SK-N-SH (cell line): ENCODE data around the gene PLPPR2. TPM values are rescaled to one million over a fixed set of nuclear protein-coding genes. Genes with fewer than 3 reads are reported as not detected.

ENCODE experiments used
- CTCF ChIA-PET: fragments of 300-600, 350-600 bp; formaldehyde crosslinking; extraction: SDS; loops from one replicate; lab custom pipeline; 2021; lab: Yijun Ruan, JAX
- POLR2A ChIA-PET: fragments of 350-600 bp; sonication (Branson Sonifier 250); formaldehyde crosslinking; extraction: SDS; loops from one replicate; lab custom pipeline; 2020; ENCODE audit warnings: antibody characterized with exemption, inconsistent platforms; lab: Yijun Ruan, JAX
- DNase-seq: peaks from one replicate; pipeline ENCODE4 v3.0.0; 2012
- H2AFZ ChIP-seq: fragments of 200-600 bp; sonication (generic); 2 replicates; pipeline ENCODE4 v1.8.1; 2016; ENCODE audit warnings: antibody characterized with exemption, mild to moderate bottlenecking, low read depth
- H3F3A ChIP-seq: fragments of 200-600 bp; sonication (generic); replicated peaks from 2 replicates; pipeline ENCODE3; 2016; ENCODE audit warnings: antibody characterized with exemption, mild to moderate bottlenecking; ENCODE audit not compliant: insufficient read depth
- H3K27ac ChIP-seq, 2 experiments: fragments of 200-500 bp in 1 of 2; fragments of 200-600 bp in 1 of 2; sonication (Bioruptor generic) in 1 of 2; sonication (generic), shearing (Covaris generic) in 1 of 2; 2 replicates each; pipeline versions ENCODE4 v1.5.1 to v1.6.1; 2014 to 2016; ENCODE audit warnings: low read depth in 2 of 2, inconsistent platforms in 1 of 2, low read length in 1 of 2, mild to moderate bottlenecking in 1 of 2, mixed read lengths in 1 of 2
- H3K27me3 ChIP-seq: fragments of 200-600 bp; sonication (generic), shearing (Covaris generic); 2 replicates; pipeline ENCODE4 v1.6.1; 2016; ENCODE audit warnings: mixed run types; ENCODE audit not compliant: insufficient read depth
- H3K36me3 ChIP-seq, 2 experiments: fragments of 200-500 bp in 1 of 2; fragments of 200-600 bp in 1 of 2; sonication (Bioruptor generic) in 1 of 2; sonication (generic) in 1 of 2; replicated peaks in 1 of 2; 2 replicates each; pipeline versions ENCODE3 to v1.5.1; 2014 to 2016; ENCODE audit warnings: low read length in 1 of 2, mild to moderate bottlenecking in 1 of 2; ENCODE audit not compliant: insufficient read depth in 2 of 2, control insufficient read depth in 1 of 2
- H3K4me1 ChIP-seq, 2 experiments: fragments of 200-500 bp in 1 of 2; fragments of 200-600 bp in 1 of 2; sonication (Bioruptor generic) in 1 of 2; sonication (generic), shearing (Covaris generic) in 1 of 2; 2 replicates each; pipeline versions ENCODE4 v1.5.1 to v1.6.1; 2014 to 2016; ENCODE audit warnings: low read depth in 1 of 2, low read length in 1 of 2, mixed run types in 1 of 2; ENCODE audit not compliant: insufficient read depth in 2 of 2, control insufficient read depth in 1 of 2
- H3K4me2 ChIP-seq: fragments of 200-600 bp; sonication (generic), shearing (Covaris generic); 2 replicates; pipeline ENCODE4 v1.6.1; 2017; ENCODE audit warnings: mixed run types
- H3K4me3 ChIP-seq, 2 experiments: fragments of 200-500 bp in 1 of 2; fragments of 200-600 bp in 1 of 2; sonication (Bioruptor generic) in 1 of 2; sonication (generic), shearing (Covaris generic) in 1 of 2; 2 replicates each; pipeline versions ENCODE4 v1.5.1 to v1.8.1; 2014 to 2016; ENCODE audit warnings: low read depth in 2 of 2, inconsistent platforms in 1 of 2, low read length in 1 of 2, mild to moderate bottlenecking in 1 of 2, mixed read lengths in 1 of 2, moderate library complexity in 1 of 2
- H3K79me2 ChIP-seq: fragments of 200-600 bp; sonication (generic); 2 replicates; pipeline ENCODE4 v1.8.1; 2017; ENCODE audit warnings: mild to moderate bottlenecking; ENCODE audit not compliant: insufficient read depth
- H3K9ac ChIP-seq: fragments of 200-600 bp; sonication (generic); 2 replicates; pipeline ENCODE4 v1.6.1; 2017; ENCODE audit warnings: mixed run types
- H3K9me2 ChIP-seq: fragments of 200-600 bp; sonication (generic); 2 replicates; pipeline ENCODE4 v1.6.1; 2017; ENCODE audit warnings: mixed run types
- H3K9me3 ChIP-seq: fragments of 200-600 bp; sonication (generic); 2 replicates; pipeline ENCODE4 v1.6.1; 2017; ENCODE audit warnings: mixed run types, mild to moderate bottlenecking, moderate library complexity
- H4K20me1 ChIP-seq: fragments of 200-600 bp; sonication (generic); 2 replicates; pipeline ENCODE4 v1.6.1; 2017; ENCODE audit warnings: mild to moderate bottlenecking, mixed run types; ENCODE audit not compliant: insufficient read depth
- CHD2 ChIP-seq: fragments of 150-350 bp; IDR thresholded peaks from 2 replicates; pipeline ENCODE4 v1.6.1; 2018; ENCODE audit warnings: low read length; ENCODE audit not compliant: partially characterized antibody
- FOXJ3 ChIP-seq: sonication (generic); formaldehyde crosslinking; IDR thresholded peaks from 2 replicates; pipeline ENCODE4 v1.5.1; 2020; ENCODE audit warnings: mild to moderate bottlenecking, missing genetic modification reagents
- FOXM1 ChIP-seq: IDR thresholded peaks from 2 replicates; pipeline ENCODE4 v1.4.0; 2012; ENCODE audit warnings: low read depth, mild to moderate bottlenecking
- GATA2 ChIP-seq: sonication (generic); formaldehyde crosslinking; IDR thresholded peaks from 2 replicates; pipeline ENCODE4 v1.5.0; 2020; ENCODE audit warnings: mild to moderate bottlenecking, missing genetic modification reagents
- JUND ChIP-seq: IDR thresholded peaks from 2 replicates; pipeline ENCODE4 v1.4.0; 2012
- POLR2AphosphoS5 ChIP-seq: IDR thresholded peaks from 2 replicates; pipeline ENCODE4 v1.6.1; 2012; ENCODE audit warnings: low read depth, low read length
- RCOR1 ChIP-seq: fragments of 150-350 bp; IDR thresholded peaks from 2 replicates; pipeline ENCODE4 v1.6.1; 2017; ENCODE audit warnings: antibody characterized with exemption, low read length
- RFX5 ChIP-seq: IDR thresholded peaks from 2 replicates; pipeline ENCODE4 v1.6.1; 2012; ENCODE audit warnings: mild to moderate bottlenecking, improper control_type of control experiment, low read length
- SMC3 ChIP-seq: IDR thresholded peaks from 2 replicates; pipeline ENCODE4 v1.6.1; 2012; ENCODE audit warnings: low read depth, low read length, improper control_type of control experiment
- TAF1 ChIP-seq: IDR thresholded peaks from 2 replicates; pipeline ENCODE4 v1.6.1; 2012; ENCODE audit warnings: low read depth, mild to moderate bottlenecking, low read length, moderate library complexity, borderline replicate concordance
- TEAD4 ChIP-seq: IDR thresholded peaks from 2 replicates; pipeline ENCODE4 v1.4.0; 2012; ENCODE audit warnings: mild to moderate bottlenecking, borderline replicate concordance; ENCODE audit not compliant: insufficient read depth
- WGBS: methylation state at CpG from one replicate; pipeline ENCODE4 v1.1.6; 2017; ENCODE audit warnings: low lambda C conversion rate; 5-methylcytosine and 5-hydroxymethylcytosine counted together
- polyA plus RNA-seq, 3 experiments: library from polyadenylated mRNA; depleted of rRNA; stranded (reverse); fragments of >200 nt; gene quantifications; 2 replicates each; pipeline ENCODE4 v1.2.3, GENCODE V29; 2012
- TF ChIP-seq, protein P1 (sequence below): IDR thresholded peaks from 2 replicates; pipeline ENCODE4 v1.6.1; 2012; ENCODE audit warnings: mild to moderate bottlenecking, low read depth, low read length, moderate library complexity
- TF ChIP-seq, protein P2 (sequence below): IDR thresholded peaks from 2 replicates; pipeline ENCODE4; 2012
- TF ChIP-seq, protein P3 (sequence below): fragments of 200-600 bp; sonication (generic); IDR thresholded peaks from 2 replicates; pipeline ENCODE4 v1.6.1; 2017; ENCODE audit warnings: antibody characterized with exemption, mild to moderate bottlenecking, moderate library complexity
- TF ChIP-seq, protein P4 (sequence below): IDR thresholded peaks from 2 replicates; pipeline ENCODE4 v1.4.0; 2012; ENCODE audit warnings: low read depth
- TF ChIP-seq, protein P5 (sequence below): fragments of 150-350 bp; IDR thresholded peaks from 2 replicates; pipeline ENCODE4 v1.6.1; 2016; ENCODE audit warnings: mild to moderate bottlenecking, low read depth, low read length

Gene PLPPR2
- polyA plus RNA-seq, 1 of the 3 experiments (the other 2 are of a cell fraction), result 26.2 TPM

DNA sequence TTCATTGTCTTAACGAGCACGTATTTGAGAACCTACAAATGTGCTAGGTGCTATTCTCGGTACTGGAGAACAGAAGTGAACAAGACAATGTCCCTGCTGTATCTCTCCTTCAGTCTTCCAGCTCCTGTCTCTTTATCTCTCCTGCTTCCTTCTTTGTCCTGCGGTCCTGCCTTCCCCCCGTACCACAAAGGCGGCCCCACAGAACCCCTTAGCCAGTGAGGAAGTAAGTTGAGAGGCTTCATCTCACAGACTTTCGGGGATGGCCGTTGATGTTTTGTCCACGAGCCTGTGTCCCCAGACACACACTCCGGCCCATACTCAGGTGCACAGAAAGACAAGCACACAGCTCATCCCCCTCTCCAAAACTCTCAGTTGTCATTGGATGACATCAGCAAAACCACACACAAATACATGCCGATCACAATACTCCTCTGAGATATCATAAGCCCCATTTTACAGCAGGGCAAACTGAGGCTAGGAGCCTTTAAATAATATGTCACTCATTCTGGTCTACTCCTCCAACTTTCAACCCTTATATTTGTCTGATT, 18.7 kb downstream of the PLPPR2 start:
- Histone ChIP-seq H4K20me1 (no peaks in the 10 kb centered on the region), H3K9ac (peak overlapping the region; percentile 80; the same call in 1 of the 2 replicates), H3K27ac (peak overlapping the region; percentile 72 to 88; a peak in 3 of 4 replicates), H3K36me3 (no peaks in the 10 kb centered on the region), H2AFZ (peak overlapping the region; percentile 4; the same call in 1 of the 2 replicates), H3K27me3 (no peaks in the 10 kb centered on the region), H3K4me3 (peak overlapping the region; percentile 58 to 62), H3K4me1 (peaks cover 16 to 22% of the 10 kb centered on the region in 2 experiments)
- CTCF ChIA-PET, result interaction anchor here (0.6 to 5.9 kb wide), 12 partner anchors 9 to 186 kb away, joined by 3 to 66 read pairs (median 4); partner anchors contain the start of genes EPOR, ODAD3, PRKCSH and RAB3D
- WGBS, result 6% methylated on average over 11 of the region's 11 CpGs
- TF ChIP-seq JUND (no peak), RCOR1 (peak; percentile 87; the same call in 1 of the 2 replicates)
- TF ChIP-seq, all 33 proteins: peak for 1
- POLR2A ChIA-PET, result interaction anchor here (0.6 to 2.3 kb wide), 14 partner anchors 10 to 111 kb away, joined by 3 to 28 read pairs (median 4); partner anchors contain the start of genes CCDC159, ELAVL3, EPOR and ODAD3
- H3F3A ChIP-seq, result peaks cover 26% of the 10 kb centered on the region
- peak; percentile 21 for DNase-seq
- H3K9me2 ChIP-seq, result no peaks in the 10 kb centered on the region
- peak overlapping the region; percentile 84 for H3K4me2 ChIP-seq
- no peaks in the 10 kb centered on the region for H3K9me3 ChIP-seq
- peaks cover 11% of the 10 kb centered on the region for H3K79me2 ChIP-seq

DNA sequence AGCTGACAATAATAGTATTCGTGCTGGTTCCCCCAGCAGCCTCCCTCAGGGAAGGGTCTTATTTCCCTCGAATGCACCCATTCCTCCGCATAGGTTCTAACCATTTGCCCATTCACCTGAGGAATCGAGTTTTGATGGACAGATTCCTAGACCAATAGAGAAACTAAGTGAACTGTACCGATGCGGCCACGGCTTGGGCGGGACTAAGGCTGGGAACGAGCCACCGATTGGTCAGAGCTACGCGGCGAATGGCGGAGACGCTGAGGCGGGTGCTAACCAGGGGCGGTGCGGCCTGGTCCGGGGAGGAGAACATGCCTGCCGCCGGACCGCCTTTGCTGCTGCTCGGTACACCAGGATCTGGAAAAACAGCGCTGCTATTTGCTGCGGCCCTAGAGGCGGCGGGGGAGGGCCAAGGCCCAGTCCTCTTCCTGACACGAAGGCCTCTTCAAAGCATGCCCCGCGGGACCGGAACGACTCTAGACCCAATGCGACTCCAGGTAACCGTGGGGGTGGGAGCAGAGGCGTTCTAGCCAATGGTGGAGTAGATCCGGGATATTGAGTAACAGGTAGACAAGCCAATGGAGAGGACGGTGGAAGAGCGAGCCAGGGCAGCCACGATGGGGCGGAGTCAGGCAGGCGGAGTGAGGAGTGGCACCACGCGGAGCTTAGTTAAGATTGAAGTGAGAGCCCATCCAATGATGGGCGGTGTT, 19.4 kb downstream of the PLPPR2 start, which contains the start of gene SWSAP1:
TSS of gene SWSAP1 (plus strand) at position 234 of the 710 bp plus-strand sequence. CDS start at position 249, 15 bp downstream.
- no peaks in the 10 kb centered on the region for H3K9me3 ChIP-seq
- H4K20me1 ChIP-seq, result no peaks in the 10 kb centered on the region
- H3K27ac ChIP-seq, result peak within 1 kb of the TSS; percentile 88 to 94
- H3K36me3 ChIP-seq, result no peaks in the 10 kb centered on the region
- no peaks in the 10 kb centered on the region for H3K9me2 ChIP-seq
- H3K9ac ChIP-seq, result peak within 1 kb of the TSS; percentile 80
- peak; percentile 92 for DNase-seq
- ChIA-PET CTCF (interaction anchor here (0.5 to 5.9 kb wide), 17 partner anchors 8 to 1257 kb away, joined by 3 to 66 read pairs (median 4); partner anchors contain the start of genes EPOR, ODAD3, PRKCSH and RAB3D), POLR2A (interaction anchor here (0.6 to 2.3 kb wide), 19 partner anchors 9 to 1322 kb away, joined by 3 to 28 read pairs (median 4); partner anchors contain the start of genes CCDC159, ECSIT, ELAVL3 and EPOR)
- H3K4me2 ChIP-seq, result peak within 1 kb of the TSS; percentile 84
- H3K79me2 ChIP-seq, result peaks cover 12% of the 10 kb centered on the region
- peaks cover 32% of the 10 kb centered on the region for H3F3A ChIP-seq
- WGBS, result under 1% methylated on average over 28 of the region's 44 CpGs
- H2AFZ ChIP-seq, result peak within 1 kb of the TSS; percentile 70
- H3K27me3 ChIP-seq, result no peaks in the 10 kb centered on the region
- peak within 1 kb of the TSS; percentile 58 to 62 for H3K4me3 ChIP-seq
- H3K4me1 ChIP-seq, result peaks cover 16 to 22% of the 10 kb centered on the region in 2 experiments
- TF ChIP-seq FOXJ3 (no peak), FOXM1 (no peak), GATA2 (no peak), POLR2AphosphoS5 (peak; percentile 73), TAF1 (peak; percentile 52; the same call in 1 of the 2 replicates), SMC3 (no peak), RFX5 (0 out of 2 replicates have a peak, but pooled peaks have one; percentile 25), TEAD4 (no peak), CHD2 (peak; percentile 72), JUND (no peak)
- TF ChIP-seq, protein P1, sequence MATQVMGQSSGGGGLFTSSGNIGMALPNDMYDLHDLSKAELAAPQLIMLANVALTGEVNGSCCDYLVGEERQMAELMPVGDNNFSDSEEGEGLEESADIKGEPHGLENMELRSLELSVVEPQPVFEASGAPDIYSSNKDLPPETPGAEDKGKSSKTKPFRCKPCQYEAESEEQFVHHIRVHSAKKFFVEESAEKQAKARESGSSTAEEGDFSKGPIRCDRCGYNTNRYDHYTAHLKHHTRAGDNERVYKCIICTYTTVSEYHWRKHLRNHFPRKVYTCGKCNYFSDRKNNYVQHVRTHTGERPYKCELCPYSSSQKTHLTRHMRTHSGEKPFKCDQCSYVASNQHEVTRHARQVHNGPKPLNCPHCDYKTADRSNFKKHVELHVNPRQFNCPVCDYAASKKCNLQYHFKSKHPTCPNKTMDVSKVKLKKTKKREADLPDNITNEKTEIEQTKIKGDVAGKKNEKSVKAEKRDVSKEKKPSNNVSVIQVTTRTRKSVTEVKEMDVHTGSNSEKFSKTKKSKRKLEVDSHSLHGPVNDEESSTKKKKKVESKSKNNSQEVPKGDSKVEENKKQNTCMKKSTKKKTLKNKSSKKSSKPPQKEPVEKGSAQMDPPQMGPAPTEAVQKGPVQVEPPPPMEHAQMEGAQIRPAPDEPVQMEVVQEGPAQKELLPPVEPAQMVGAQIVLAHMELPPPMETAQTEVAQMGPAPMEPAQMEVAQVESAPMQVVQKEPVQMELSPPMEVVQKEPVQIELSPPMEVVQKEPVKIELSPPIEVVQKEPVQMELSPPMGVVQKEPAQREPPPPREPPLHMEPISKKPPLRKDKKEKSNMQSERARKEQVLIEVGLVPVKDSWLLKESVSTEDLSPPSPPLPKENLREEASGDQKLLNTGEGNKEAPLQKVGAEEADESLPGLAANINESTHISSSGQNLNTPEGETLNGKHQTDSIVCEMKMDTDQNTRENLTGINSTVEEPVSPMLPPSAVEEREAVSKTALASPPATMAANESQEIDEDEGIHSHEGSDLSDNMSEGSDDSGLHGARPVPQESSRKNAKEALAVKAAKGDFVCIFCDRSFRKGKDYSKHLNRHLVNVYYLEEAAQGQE, result no peak
- TF ChIP-seq, protein P2, sequence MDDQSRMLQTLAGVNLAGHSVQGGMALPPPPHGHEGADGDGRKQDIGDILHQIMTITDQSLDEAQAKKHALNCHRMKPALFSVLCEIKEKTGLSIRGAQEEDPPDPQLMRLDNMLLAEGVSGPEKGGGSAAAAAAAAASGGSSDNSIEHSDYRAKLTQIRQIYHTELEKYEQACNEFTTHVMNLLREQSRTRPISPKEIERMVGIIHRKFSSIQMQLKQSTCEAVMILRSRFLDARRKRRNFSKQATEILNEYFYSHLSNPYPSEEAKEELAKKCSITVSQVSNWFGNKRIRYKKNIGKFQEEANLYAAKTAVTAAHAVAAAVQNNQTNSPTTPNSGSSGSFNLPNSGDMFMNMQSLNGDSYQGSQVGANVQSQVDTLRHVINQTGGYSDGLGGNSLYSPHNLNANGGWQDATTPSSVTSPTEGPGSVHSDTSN, result peak; percentile 98
- TF ChIP-seq, protein P3, sequence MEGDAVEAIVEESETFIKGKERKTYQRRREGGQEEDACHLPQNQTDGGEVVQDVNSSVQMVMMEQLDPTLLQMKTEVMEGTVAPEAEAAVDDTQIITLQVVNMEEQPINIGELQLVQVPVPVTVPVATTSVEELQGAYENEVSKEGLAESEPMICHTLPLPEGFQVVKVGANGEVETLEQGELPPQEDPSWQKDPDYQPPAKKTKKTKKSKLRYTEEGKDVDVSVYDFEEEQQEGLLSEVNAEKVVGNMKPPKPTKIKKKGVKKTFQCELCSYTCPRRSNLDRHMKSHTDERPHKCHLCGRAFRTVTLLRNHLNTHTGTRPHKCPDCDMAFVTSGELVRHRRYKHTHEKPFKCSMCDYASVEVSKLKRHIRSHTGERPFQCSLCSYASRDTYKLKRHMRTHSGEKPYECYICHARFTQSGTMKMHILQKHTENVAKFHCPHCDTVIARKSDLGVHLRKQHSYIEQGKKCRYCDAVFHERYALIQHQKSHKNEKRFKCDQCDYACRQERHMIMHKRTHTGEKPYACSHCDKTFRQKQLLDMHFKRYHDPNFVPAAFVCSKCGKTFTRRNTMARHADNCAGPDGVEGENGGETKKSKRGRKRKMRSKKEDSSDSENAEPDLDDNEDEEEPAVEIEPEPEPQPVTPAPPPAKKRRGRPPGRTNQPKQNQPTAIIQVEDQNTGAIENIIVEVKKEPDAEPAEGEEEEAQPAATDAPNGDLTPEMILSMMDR, result no peak
- TF ChIP-seq, protein P4, sequence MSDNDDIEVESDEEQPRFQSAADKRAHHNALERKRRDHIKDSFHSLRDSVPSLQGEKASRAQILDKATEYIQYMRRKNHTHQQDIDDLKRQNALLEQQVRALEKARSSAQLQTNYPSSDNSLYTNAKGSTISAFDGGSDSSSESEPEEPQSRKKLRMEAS, result peak; percentile 78; the same call in 1 of the 2 replicates
- TF ChIP-seq, protein P5, sequence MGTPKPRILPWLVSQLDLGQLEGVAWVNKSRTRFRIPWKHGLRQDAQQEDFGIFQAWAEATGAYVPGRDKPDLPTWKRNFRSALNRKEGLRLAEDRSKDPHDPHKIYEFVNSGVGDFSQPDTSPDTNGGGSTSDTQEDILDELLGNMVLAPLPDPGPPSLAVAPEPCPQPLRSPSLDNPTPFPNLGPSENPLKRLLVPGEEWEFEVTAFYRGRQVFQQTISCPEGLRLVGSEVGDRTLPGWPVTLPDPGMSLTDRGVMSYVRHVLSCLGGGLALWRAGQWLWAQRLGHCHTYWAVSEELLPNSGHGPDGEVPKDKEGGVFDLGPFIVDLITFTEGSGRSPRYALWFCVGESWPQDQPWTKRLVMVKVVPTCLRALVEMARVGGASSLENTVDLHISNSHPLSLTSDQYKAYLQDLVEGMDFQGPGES, result peak; percentile 63
